Upper lobe of left lung (tissue), 6 donors: ENCODE results near the gene NUP58. TPM values are rescaled to one million over a fixed set of nuclear protein-coding genes. Genes with fewer than 3 reads are reported as not detected.
A peak's percentile ranks its signal among the peaks of the same experiment; 100 is the strongest.

ENCODE experiments used
- ATAC-seq, 2 donors: fragments of 200-7000 bp; cut with Tn5 transposase; one replicate each; pipeline ENCODE4 v1.9.1; 2022; ENCODE audit warnings: mild to moderate bottlenecking in 2 of 2, moderate library complexity in 2 of 2; ENCODE audit not compliant: low FRiP score in 2 of 2
- DNase-seq, 2 donors: peaks; one replicate each; pipeline ENCODE4 v3.0.0-alpha.2; 2019 to 2020
- H3K27ac ChIP-seq, 4 donors: fragments of 200-600 bp; sonication (generic); one replicate each; pipeline ENCODE4 v1.5.1; 2016 to 2019
- H3K27me3 ChIP-seq, 4 donors: fragments of 200-600 bp; sonication (generic); one replicate each; pipeline ENCODE4 v1.5.1; 2017 to 2019
- H3K36me3 ChIP-seq, 4 donors: fragments of 200-600 bp; sonication (generic); one replicate each; pipeline ENCODE4 v1.5.1; 2016 to 2019
- H3K4me1 ChIP-seq, 4 donors: fragments of 200-600 bp; sonication (generic); one replicate each; pipeline ENCODE4 v1.5.1; 2018 to 2019
- H3K4me3 ChIP-seq, 4 donors: fragments of 200-600 bp; sonication (generic); one replicate each; pipeline ENCODE4 v1.5.1; 2017 to 2019; ENCODE audit warnings: mild to moderate bottlenecking in 2 of 4, moderate library complexity in 1 of 4
- H3K9me3 ChIP-seq, 4 donors: fragments of 200-600 bp; sonication (generic); one replicate each; pipeline ENCODE4 v1.5.1; 2018 to 2019
- EP300 ChIP-seq, 4 donors: sonication (generic); formaldehyde crosslinking; IDR thresholded peaks; one replicate each; pipeline ENCODE4 v1.5.1; 2017; ENCODE audit warnings: antibody characterized with exemption in 4 of 4, control low read depth in 2 of 4
- POLR2A ChIP-seq, 4 donors: fragments of 450-650 bp; IDR thresholded peaks; one replicate each; pipeline ENCODE4 v1.5.1; 2016 to 2017; ENCODE audit warnings: antibody characterized with exemption in 4 of 4, mild to moderate bottlenecking in 2 of 4
- POLR2AphosphoS5 ChIP-seq, 2 donors: sonication (generic); formaldehyde crosslinking; IDR thresholded peaks; one replicate each; pipeline ENCODE4 v1.5.1; 2017; ENCODE audit warnings: antibody characterized with exemption in 2 of 2
- WGBS, 2 donors: methylation state at CpG; one replicate each; pipeline ENCODE4 v1.1.5; 2017 to 2018; 5-methylcytosine and 5-hydroxymethylcytosine counted together
- total RNA-seq, 6 donors: library from RNA; depleted of rRNA in 4 of 6; stranded (reverse); fragments of >200 nt in 4 of 6; gene quantifications; one replicate each; pipeline versions ENCODE4 v1.1.0 to v1.2.1, GENCODE V29; 2016 to 2021
- TF ChIP-seq, protein P1 (sequence below), 6 experiments: fragments of 450-650 bp in 4 of 6; fragments of 200-600 bp in 2 of 6; sonication (generic) in 2 of 6; IDR thresholded peaks; one replicate each; pipeline ENCODE4 v1.5.1; 2016 to 2019; ENCODE audit warnings: antibody characterized with exemption in 6 of 6
- donor health status: DM: no; HTN: no; CAD: no; lungs with moderate emphysema.
- donor health status: DM: no; HTN: yes; CAD: no; lungs with severe emphysema.

Gene NUP58
- total RNA-seq, 6 donors from 2014 or later: 68.2 to 157 (median 85.6) TPM

DNA sequence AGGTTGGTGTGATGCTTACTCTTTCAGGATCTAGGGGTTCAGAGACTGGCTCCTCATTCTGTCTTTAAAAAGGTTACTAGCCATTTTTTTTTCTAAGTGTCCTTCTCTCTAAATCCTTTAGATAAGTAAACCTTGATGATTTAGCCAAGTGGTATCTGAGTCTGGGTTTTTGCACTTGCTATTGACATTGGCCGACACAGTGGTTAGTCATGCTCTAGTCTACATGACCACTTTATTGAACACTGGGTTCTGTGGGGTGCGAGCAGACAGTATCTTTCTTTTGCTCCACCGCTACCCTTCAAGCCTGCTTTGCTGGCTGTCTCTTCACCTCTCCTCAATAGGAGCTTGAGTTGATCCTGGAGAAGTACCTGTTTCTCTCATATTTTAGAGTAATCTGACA lies 6.2 kb upstream of the NUP58 start:
- 83 to 88% methylated on average over 3 of the region's 3 CpGs for WGBS, 2 donors
- ATAC-seq: no peak

GRCh38 chr13:25295701-25296100 lies 5.7 kb upstream of the NUP58 start:
- Histone ChIP-seq H3K36me3 (no peaks in the 10 kb centered on the region), H3K27me3 (no peaks in the 10 kb centered on the region), H3K4me3 (no peak overlapping the region), H3K9me3 (no peaks in the 10 kb centered on the region), H3K27ac (no peak overlapping the region), H3K4me1 (peaks cover 0 to 2% (median 1%) of the 10 kb centered on the region in 4 donors)
- TF ChIP-seq EP300 (IDR thresholded peaks at IDR 0.05) (no peak), POLR2AphosphoS5 (IDR thresholded peaks at IDR 0.05) (no peak), POLR2A (IDR thresholded peaks at IDR 0.05) (no peak)
- TF ChIP-seq, protein P1, sequence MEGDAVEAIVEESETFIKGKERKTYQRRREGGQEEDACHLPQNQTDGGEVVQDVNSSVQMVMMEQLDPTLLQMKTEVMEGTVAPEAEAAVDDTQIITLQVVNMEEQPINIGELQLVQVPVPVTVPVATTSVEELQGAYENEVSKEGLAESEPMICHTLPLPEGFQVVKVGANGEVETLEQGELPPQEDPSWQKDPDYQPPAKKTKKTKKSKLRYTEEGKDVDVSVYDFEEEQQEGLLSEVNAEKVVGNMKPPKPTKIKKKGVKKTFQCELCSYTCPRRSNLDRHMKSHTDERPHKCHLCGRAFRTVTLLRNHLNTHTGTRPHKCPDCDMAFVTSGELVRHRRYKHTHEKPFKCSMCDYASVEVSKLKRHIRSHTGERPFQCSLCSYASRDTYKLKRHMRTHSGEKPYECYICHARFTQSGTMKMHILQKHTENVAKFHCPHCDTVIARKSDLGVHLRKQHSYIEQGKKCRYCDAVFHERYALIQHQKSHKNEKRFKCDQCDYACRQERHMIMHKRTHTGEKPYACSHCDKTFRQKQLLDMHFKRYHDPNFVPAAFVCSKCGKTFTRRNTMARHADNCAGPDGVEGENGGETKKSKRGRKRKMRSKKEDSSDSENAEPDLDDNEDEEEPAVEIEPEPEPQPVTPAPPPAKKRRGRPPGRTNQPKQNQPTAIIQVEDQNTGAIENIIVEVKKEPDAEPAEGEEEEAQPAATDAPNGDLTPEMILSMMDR (IDR thresholded peaks at IDR 0.05): no peak
- WGBS, 2 donors: 71 to 77% methylated on average over 3 of the region's 3 CpGs
- DNase-seq: no peak
- ATAC-seq: no peak

More for the DNA sequence above, 6.2 kb upstream of the NUP58 start:
- no peaks in the 10 kb centered on the region for H3K27me3 ChIP-seq
- H3K9me3 ChIP-seq: no peaks in the 10 kb centered on the region
- H3K27ac ChIP-seq: no peak overlapping the region
- DNase-seq: no peak
- TF ChIP-seq, protein P1 (IDR thresholded peaks at IDR 0.05): no peak
- TF ChIP-seq POLR2AphosphoS5 (IDR thresholded peaks at IDR 0.05) (no peak), EP300 (IDR thresholded peaks at IDR 0.05) (no peak), POLR2A (IDR thresholded peaks at IDR 0.05) (no peak)
- H3K4me1 ChIP-seq: no peaks in the 10 kb centered on the region
- no peak overlapping the region for H3K4me3 ChIP-seq
- H3K36me3 ChIP-seq: no peaks in the 10 kb centered on the region

DNA sequence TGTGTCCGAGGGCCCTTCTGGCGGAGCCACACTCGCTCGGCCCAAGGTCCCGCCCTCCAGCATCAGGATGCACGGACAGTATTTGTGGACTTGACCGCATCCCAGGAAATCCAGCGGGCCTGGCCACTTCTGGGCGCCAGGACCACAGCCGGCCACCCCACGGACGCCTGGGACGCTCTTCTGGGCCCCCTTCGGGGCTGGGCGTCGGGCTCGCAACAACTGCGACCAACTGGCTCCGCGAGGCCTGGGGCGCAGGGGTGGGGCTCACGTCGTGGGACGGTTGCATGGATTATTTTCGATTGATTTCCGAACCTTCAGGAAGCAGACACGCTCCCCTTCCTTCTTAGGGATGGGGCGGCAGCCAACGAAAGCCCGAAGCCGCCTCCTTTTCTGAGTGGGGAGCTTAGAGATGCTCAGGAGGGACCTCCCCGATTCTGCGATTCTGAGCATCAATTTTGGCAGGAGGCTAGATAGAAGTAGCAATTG lies 521 bp upstream of the NUP58 start:
- Histone ChIP-seq H3K36me3 (peaks cover 0 to 10% (median under 1%) of the 10 kb centered on the region in 4 donors), H3K27me3 (no peaks in the 10 kb centered on the region), H3K4me1 (peaks cover 15 to 22% (median 21%) of the 10 kb centered on the region in 4 donors), H3K4me3 (peak overlapping the region; percentile 29 to 92 (median 76)), H3K9me3 (no peaks in the 10 kb centered on the region), H3K27ac (peak overlapping the region; percentile 89 to 97 (median 95))
- ATAC-seq (peak; percentile 22 to 64), DNase-seq (peak; percentile 25 to 85)
- 32 to 33% methylated on average over 13 to 31 of the region's 33 CpGs for WGBS, 2 donors
- TF ChIP-seq POLR2A (IDR thresholded peaks at IDR 0.05) (no peak), EP300 (IDR thresholded peaks at IDR 0.05) (no peak), POLR2AphosphoS5 (IDR thresholded peaks at IDR 0.05) (no peak)
- TF ChIP-seq, protein P1 (IDR thresholded peaks at IDR 0.05): no peak

GRCh38 chr13:25302121-25302520 lies 696 bp downstream of the NUP58 start:
- Histone ChIP-seq H3K36me3 (peaks cover 0 to 10% (median under 1%) of the 10 kb centered on the region in 4 donors), H3K27ac (peak overlapping the region; percentile 89 to 97 (median 95)), H3K4me1 (peaks cover 15 to 32% (median 26%) of the 10 kb centered on the region in 4 donors), H3K9me3 (no peaks in the 10 kb centered on the region), H3K4me3 (peak overlapping the region; percentile 67 to 92 (median 87)), H3K27me3 (no peaks in the 10 kb centered on the region)
- DNase-seq: no peak
- 4 to 5% methylated on average over 7 of the region's 7 CpGs for WGBS, 2 donors
- no peak for ATAC-seq
- no peak for TF ChIP-seq POLR2AphosphoS5 (IDR thresholded peaks at IDR 0.05)
- TF ChIP-seq, protein P1 (IDR thresholded peaks at IDR 0.05): no peak
- TF ChIP-seq EP300 (IDR thresholded peaks at IDR 0.05): no peak
- TF ChIP-seq POLR2A (IDR thresholded peaks at IDR 0.05): no peak
